Central memory CD8-positive, alpha-beta T cell (primary cell): ENCODE results near the gene TMEM158.
A peak's percentile ranks its signal among the peaks of the same experiment; 100 is the strongest.

Experiments used
- ATAC-seq: fragments of 150-1000 bp; cut with Tn5 transposase; replicated peaks from 2 replicates; pipeline ENCODE4 v1.10.0; 2022; ENCODE audit warnings: mild to moderate bottlenecking, moderate FRiP score, moderate number of reproducible peaks; ENCODE audit not compliant: poor library complexity, severe bottlenecking; ENCODE audit errors: extremely low read depth
- DNase-seq, 2 donors: peaks; one replicate each; pipeline ENCODE4 v3.0.0; 2021; ENCODE audit warnings: low spot score in 2 of 2
- H3K27ac Mint-ChIP-seq: one replicate; pipeline ENCODE4 v1.8.0; 2022; ENCODE audit warnings: low read depth, mild to moderate bottlenecking, moderate library complexity, mixed read lengths
- H3K27me3 Mint-ChIP-seq: one replicate; pipeline ENCODE4 v1.8.0; 2022; ENCODE audit warnings: mixed read lengths
- H3K36me3 Mint-ChIP-seq: one replicate; pipeline ENCODE4 v1.8.0; 2022; ENCODE audit warnings: mild to moderate bottlenecking, moderate library complexity, mixed read lengths; ENCODE audit not compliant: insufficient read depth
- H3K4me1 Mint-ChIP-seq: one replicate; pipeline ENCODE4 v1.8.0; 2022; ENCODE audit warnings: mixed read lengths
- H3K4me3 Mint-ChIP-seq: one replicate; pipeline ENCODE4 v1.8.0; 2022; ENCODE audit warnings: mild to moderate bottlenecking, moderate library complexity, mixed read lengths
- H3K9me3 Mint-ChIP-seq: one replicate; pipeline ENCODE4 v1.8.0; 2022; ENCODE audit warnings: mixed read lengths

The TMEM158 gene

GRCh38 chr3:45226206-45226915 lies at the start of gene TMEM158:
TMEM158 (minus strand) TSS chr3:45226287; CDS start chr3:45226027, 260 bp downstream.
- H3K9me3 Mint-ChIP-seq, result no peaks in the 10 kb centered on the region
- peaks cover 3% of the 10 kb centered on the region for H3K36me3 Mint-ChIP-seq
- DNase-seq (no peak), ATAC-seq (peak; percentile 62)
- H3K27ac Mint-ChIP-seq, result no peak within 1 kb of the TSS
- peaks cover 12% of the 10 kb centered on the region for H3K4me1 Mint-ChIP-seq
- H3K4me3 Mint-ChIP-seq, result peak within 1 kb of the TSS; percentile 80
- peaks cover 89% of the 10 kb centered on the region for H3K27me3 Mint-ChIP-seq

GRCh38 chr3:45275006-45275704 lies 49.1 kb upstream of the TMEM158 start:
- no peak for ATAC-seq
- Mint-ChIP-seq H3K27ac (no peak overlapping the region), H3K4me3 (no peak overlapping the region), H3K9me3 (peaks cover 1% of the 10 kb centered on the region), H3K4me1 (no peaks in the 10 kb centered on the region), H3K27me3 (peaks cover 77% of the 10 kb centered on the region), H3K36me3 (peaks cover 2% of the 10 kb centered on the region)
- DNase-seq, result no peak

- Mint-ChIP-seq H3K27me3 (peaks cover 77% of the 10 kb centered on the region), H3K36me3 (no peaks in the 10 kb centered on the region), H3K27ac (no peak overlapping the region), H3K9me3 (no peaks in the 10 kb centered on the region), H3K4me3 (no peak overlapping the region), H3K4me1 (no peaks in the 10 kb centered on the region)
- ATAC-seq (no peak), DNase-seq (no peak)
Observed at GRCh38 chr3:45273681-45274515, 47.8 kb upstream of the TMEM158 start.

DNA sequence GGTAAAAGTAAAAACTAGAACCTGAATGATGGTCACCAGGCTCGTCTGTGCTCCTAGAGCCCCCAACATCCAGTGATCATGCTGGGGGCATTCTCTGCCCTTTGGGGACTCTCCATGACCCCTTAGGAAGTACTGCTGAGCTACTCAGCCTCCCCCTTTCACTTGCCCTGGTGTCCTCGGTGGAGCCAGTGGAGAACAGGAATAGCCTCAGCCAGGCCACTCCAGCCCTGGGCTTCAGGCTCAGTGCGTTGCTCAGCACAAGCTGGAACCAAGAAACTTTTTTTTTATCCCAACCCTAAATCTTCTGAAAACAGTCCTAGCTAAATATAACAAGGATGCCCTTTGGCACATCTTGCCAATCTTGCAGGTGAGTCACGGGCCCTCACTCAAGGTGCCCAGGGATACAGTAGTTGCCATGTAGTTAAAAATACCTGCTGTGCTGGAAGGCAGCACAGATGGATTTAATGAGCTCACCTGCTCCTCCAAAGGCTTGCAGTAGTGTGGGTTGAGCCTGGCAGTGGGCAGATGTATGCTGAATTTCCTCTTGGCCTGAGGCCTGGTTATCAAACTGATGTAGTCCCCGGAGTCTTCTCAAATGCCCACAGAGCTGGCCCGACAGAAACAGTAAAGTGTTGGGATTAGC lies 46.9 kb upstream of the TMEM158 start:
- H3K9me3 Mint-ChIP-seq, result no peaks in the 10 kb centered on the region
- ATAC-seq (no peak), DNase-seq (no peak)
- no peak overlapping the region for H3K4me3 Mint-ChIP-seq
- H3K36me3 Mint-ChIP-seq, result no peaks in the 10 kb centered on the region
- no peak overlapping the region for H3K27ac Mint-ChIP-seq
- peaks cover 77% of the 10 kb centered on the region for H3K27me3 Mint-ChIP-seq
- H3K4me1 Mint-ChIP-seq, result no peaks in the 10 kb centered on the region

DNA sequence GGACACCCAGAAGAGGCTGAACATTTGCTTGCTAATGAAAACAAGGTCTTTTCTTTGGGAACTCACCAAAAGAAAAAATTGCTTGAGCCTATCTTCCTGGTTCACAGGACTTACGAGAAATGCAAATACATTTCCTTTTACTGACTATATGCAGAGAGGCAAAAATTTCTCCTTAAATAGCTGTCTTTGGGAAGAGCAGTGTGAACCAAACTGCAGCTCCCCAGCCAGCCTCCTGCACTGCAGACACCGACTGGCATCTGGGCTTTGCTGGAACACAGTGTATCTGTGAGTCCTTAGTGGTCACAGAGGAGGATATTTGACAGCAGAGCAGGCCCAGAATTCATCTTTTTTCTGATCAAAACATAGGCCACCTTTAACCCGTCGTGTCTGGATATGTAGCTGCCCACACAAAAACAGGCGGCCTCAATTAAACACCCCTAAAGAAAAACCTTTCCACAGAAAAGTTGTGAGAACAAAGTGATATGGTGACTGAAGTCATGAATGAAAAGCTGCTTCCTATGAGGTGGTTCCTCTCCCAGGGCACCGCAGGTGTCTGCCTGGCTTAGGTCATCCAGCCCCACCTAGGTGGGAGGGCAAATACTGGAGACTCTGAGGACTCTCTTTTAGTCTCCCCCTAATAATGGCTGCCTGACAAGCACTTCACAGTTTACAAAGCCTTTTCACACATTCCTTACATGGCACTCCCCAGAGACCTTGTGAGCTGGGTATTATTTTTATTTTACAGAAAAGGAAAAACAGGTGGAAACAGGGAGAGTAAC lies 46.1 kb upstream of the TMEM158 start:
- Mint-ChIP-seq H3K9me3 (no peaks in the 10 kb centered on the region), H3K4me3 (no peak overlapping the region), H3K36me3 (no peaks in the 10 kb centered on the region), H3K4me1 (no peaks in the 10 kb centered on the region), H3K27me3 (peaks cover 77% of the 10 kb centered on the region), H3K27ac (no peak overlapping the region)
- ATAC-seq (no peak), DNase-seq (no peak)

DNA sequence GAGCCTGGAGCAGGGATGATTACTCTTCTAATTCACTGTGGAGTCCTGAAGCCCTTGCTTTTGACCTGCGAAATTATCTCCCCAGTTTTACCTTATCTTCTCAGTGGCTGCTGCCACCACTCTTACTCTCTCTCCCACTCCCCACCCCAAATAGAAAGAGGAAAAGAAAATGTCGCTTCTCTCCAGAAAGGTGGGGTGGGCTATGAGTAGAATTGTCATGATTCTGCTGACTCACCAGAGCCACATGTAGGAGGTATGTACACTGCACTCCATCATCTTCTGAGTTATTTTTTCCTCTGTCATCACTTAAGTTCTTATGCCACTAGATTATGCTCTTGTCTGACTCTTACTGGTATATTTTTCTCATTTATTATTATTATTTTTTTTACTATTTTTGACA lies 43.9 kb upstream of the TMEM158 start:
- Mint-ChIP-seq H3K4me1 (no peaks in the 10 kb centered on the region), H3K4me3 (no peak overlapping the region), H3K9me3 (no peaks in the 10 kb centered on the region), H3K36me3 (no peaks in the 10 kb centered on the region), H3K27me3 (peaks cover 67% of the 10 kb centered on the region), H3K27ac (no peak overlapping the region)
- ATAC-seq (no peak), DNase-seq (no peak)

- Mint-ChIP-seq H3K36me3 (no peaks in the 10 kb centered on the region), H3K9me3 (no peaks in the 10 kb centered on the region), H3K4me3 (no peak overlapping the region), H3K27ac (no peak overlapping the region), H3K27me3 (peaks cover 45% of the 10 kb centered on the region), H3K4me1 (no peaks in the 10 kb centered on the region)
- ATAC-seq (no peak), DNase-seq (no peak)
Observed at GRCh38 chr3:45267097-45267496, 41.0 kb upstream of the TMEM158 start.

DNA sequence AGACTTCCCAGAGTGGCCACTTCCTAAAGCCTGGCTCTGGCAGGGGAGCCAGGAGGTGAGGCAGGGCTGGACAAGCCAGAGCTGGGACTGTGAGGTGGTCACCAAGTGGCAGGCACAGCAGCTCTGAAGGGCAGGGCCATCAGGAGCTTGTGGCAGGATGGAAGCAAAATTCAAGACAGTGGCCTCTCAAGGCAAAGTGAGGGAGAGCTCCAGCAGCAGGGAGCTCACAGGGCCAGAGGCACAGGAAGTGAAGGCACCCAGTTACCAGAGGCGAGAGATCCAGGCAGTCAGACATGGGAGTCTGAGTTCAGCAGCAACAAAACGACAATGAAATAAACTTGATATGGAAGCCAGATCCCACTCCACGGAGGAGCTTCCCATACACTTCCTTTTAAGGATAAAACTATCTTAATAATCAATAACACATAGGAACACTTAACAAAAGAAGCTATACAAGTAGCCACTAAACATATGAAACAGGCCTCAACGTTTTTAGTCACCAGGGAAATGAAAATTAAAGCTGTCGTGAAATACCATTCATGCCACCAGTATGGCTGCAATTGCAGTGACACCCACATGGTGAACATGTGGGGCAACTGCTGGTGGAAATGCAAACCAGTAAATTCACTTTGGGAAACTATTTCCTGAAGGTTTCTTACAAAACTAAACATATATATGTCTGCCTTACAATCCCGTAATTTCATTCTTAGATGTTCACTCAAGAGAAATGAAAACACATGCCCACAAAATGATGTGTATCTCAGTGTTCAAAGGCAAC lies 35.4 kb upstream of the TMEM158 start:
- ATAC-seq (no peak), DNase-seq (no peak)
- H3K9me3 Mint-ChIP-seq, result no peaks in the 10 kb centered on the region
- H3K27ac Mint-ChIP-seq, result no peak overlapping the region
- no peaks in the 10 kb centered on the region for H3K36me3 Mint-ChIP-seq
- H3K4me1 Mint-ChIP-seq, result no peaks in the 10 kb centered on the region
- H3K27me3 Mint-ChIP-seq, result peaks cover 47% of the 10 kb centered on the region
- no peak overlapping the region for H3K4me3 Mint-ChIP-seq

- ATAC-seq, result no peak
Observed at GRCh38 chr3:45259133-45259532, 33.0 kb upstream of the TMEM158 start.

DNA sequence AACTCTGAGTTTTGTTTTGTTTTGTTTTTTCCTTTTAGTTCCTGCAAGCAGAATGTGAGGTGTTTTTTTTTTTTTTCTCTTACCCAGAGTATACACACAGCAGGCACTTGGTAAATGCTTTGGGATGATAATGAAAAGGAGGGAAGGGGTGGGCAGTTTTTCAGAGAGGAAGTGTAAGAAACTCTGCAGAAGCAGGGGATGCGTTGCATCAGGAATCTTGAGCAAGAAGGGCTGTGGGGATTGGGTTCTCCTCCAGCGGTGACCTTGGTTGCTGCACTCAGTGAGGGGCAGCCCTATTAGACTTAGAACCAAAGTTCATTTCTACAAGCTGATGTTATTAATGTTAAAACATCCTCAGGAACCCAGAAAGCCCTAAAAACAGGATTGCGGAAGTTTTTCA lies 32.2 kb upstream of the TMEM158 start:
- no peaks in the 10 kb centered on the region for H3K4me1 Mint-ChIP-seq
- H3K27ac Mint-ChIP-seq, result no peak overlapping the region
- H3K4me3 Mint-ChIP-seq, result no peak overlapping the region
- ATAC-seq (no peak), DNase-seq (no peak)
- peaks cover 42% of the 10 kb centered on the region for H3K27me3 Mint-ChIP-seq
- H3K36me3 Mint-ChIP-seq, result no peaks in the 10 kb centered on the region
- H3K9me3 Mint-ChIP-seq, result no peaks in the 10 kb centered on the region

More at GRCh38 chr3:45259133-45259532, 33.0 kb upstream of the TMEM158 start:
- Mint-ChIP-seq H3K27ac (no peak overlapping the region), H3K36me3 (no peaks in the 10 kb centered on the region), H3K4me1 (no peaks in the 10 kb centered on the region), H3K4me3 (no peak overlapping the region), H3K9me3 (no peaks in the 10 kb centered on the region), H3K27me3 (peaks cover 42% of the 10 kb centered on the region)
- DNase-seq, result no peak

GRCh38 chr3:45253316-45253715 lies 27.2 kb upstream of the TMEM158 start:
- Mint-ChIP-seq H3K4me3 (no peak overlapping the region), H3K9me3 (no peaks in the 10 kb centered on the region), H3K27ac (no peak overlapping the region), H3K36me3 (no peaks in the 10 kb centered on the region), H3K27me3 (peaks cover 26% of the 10 kb centered on the region), H3K4me1 (no peaks in the 10 kb centered on the region)
- DNase-seq (no peak), ATAC-seq (no peak)
